ENCODE data around the gene JARID2.

Gene JARID2

GRCh38 chr6:15361197-15361596 is 115.3 kb downstream of the JARID2 start:
- H3K27me3 ChIP-seq (ENCODE audit: insufficient read depth, poor library complexity, severe bottlenecking) = no peaks in the 10 kb centered on the region
- DNase-seq (ENCODE audit: low spot score) (no peak), ATAC-seq (ENCODE audit: low read depth) (no peak)
- H3K36me3 ChIP-seq (ENCODE audit: low read depth) = no peaks in the 10 kb centered on the region; the same call in 1 of the 2 replicates
- H3K9me3 ChIP-seq (ENCODE audit: severe bottlenecking) = no peaks in the 10 kb centered on the region
- TF ChIP-seq CTCF (IDR thresholded peaks at IDR 0.05; ENCODE audit: poor library complexity, severe bottlenecking) = no peak
- H3K27ac ChIP-seq (ENCODE audit: poor library complexity, severe bottlenecking) = no peak overlapping the region
- peaks cover 19% of the 10 kb centered on the region for H3K4me1 ChIP-seq (ENCODE audit: insufficient read depth, poor library complexity, severe bottlenecking)
- H3K4me3 ChIP-seq (ENCODE audit: severe bottlenecking) = no peak overlapping the region

- no peaks in the 10 kb centered on the region; the same call in 1 of the 2 replicates for H3K36me3 ChIP-seq (ENCODE audit: low read depth)
- H3K27me3 ChIP-seq (ENCODE audit: insufficient read depth, poor library complexity, severe bottlenecking) = no peaks in the 10 kb centered on the region
- ATAC-seq (ENCODE audit: low read depth) (no peak), DNase-seq (ENCODE audit: low spot score) (no peak)
- peaks cover 19% of the 10 kb centered on the region for H3K4me1 ChIP-seq (ENCODE audit: insufficient read depth, poor library complexity, severe bottlenecking)
- no peak overlapping the region for H3K4me3 ChIP-seq (ENCODE audit: severe bottlenecking)
- TF ChIP-seq CTCF (IDR thresholded peaks at IDR 0.05; ENCODE audit: poor library complexity, severe bottlenecking) = no peak
- no peak overlapping the region for H3K27ac ChIP-seq (ENCODE audit: poor library complexity, severe bottlenecking)
- H3K9me3 ChIP-seq (ENCODE audit: severe bottlenecking) = no peaks in the 10 kb centered on the region
Observed at GRCh38 chr6:15362274-15363160, 116.6 kb downstream of the JARID2 start.

GRCh38 chr6:15363164-15363522 is 117.3 kb downstream of the JARID2 start:
- no peak for TF ChIP-seq CTCF (IDR thresholded peaks at IDR 0.05; ENCODE audit: poor library complexity, severe bottlenecking)
- no peaks in the 10 kb centered on the region for H3K27me3 ChIP-seq (ENCODE audit: insufficient read depth, poor library complexity, severe bottlenecking)

GRCh38 chr6:15363523-15364400 is 117.9 kb downstream of the JARID2 start:
- Histone ChIP-seq H3K4me3 (ENCODE audit: severe bottlenecking) (no peak overlapping the region), H3K27me3 (ENCODE audit: insufficient read depth, poor library complexity, severe bottlenecking) (no peaks in the 10 kb centered on the region), H3K27ac (ENCODE audit: poor library complexity, severe bottlenecking) (no peak overlapping the region), H3K9me3 (ENCODE audit: severe bottlenecking) (no peaks in the 10 kb centered on the region), H3K4me1 (ENCODE audit: insufficient read depth, poor library complexity, severe bottlenecking) (peaks cover 18% of the 10 kb centered on the region), H3K36me3 (ENCODE audit: low read depth) (no peaks in the 10 kb centered on the region; the same call in 1 of the 2 replicates)
- no peak for TF ChIP-seq CTCF (IDR thresholded peaks at IDR 0.05; ENCODE audit: poor library complexity, severe bottlenecking)
- DNase-seq (ENCODE audit: low spot score) (no peak), ATAC-seq (ENCODE audit: low read depth) (no peak)

More at GRCh38 chr6:15363164-15363522, 117.3 kb downstream of the JARID2 start:
- ATAC-seq (ENCODE audit: low read depth) (no peak), DNase-seq (ENCODE audit: low spot score) (no peak)
- Histone ChIP-seq H3K9me3 (ENCODE audit: severe bottlenecking) (no peaks in the 10 kb centered on the region), H3K27ac (ENCODE audit: poor library complexity, severe bottlenecking) (no peak overlapping the region), H3K4me3 (ENCODE audit: severe bottlenecking) (no peak overlapping the region), H3K4me1 (ENCODE audit: insufficient read depth, poor library complexity, severe bottlenecking) (peaks cover 19% of the 10 kb centered on the region), H3K36me3 (ENCODE audit: low read depth) (no peaks in the 10 kb centered on the region; the same call in 1 of the 2 replicates)
